Stimulated activated memory B cell treated with anti-CD40 and anti-IgM and Interleukin-4, amounts not matched to agents 10 μg/mL and 1 μg/mL and 100 μg/mL, for 72 hours (primary cell): Measurements from ENCODE around the gene ADRB2.
"Not testable (repeated sequence)": the region's sequence is repeated elsewhere in the genome, so short reads cannot be mapped to it uniquely, and the experiment has no call there.

ENCODE experiments used
- ATAC-seq: fragments of 150-1000 bp; cut with Tn5 transposase; 2 replicates; pipeline ENCODE4 v1.10.0; 2021
- H3K27ac Mint-ChIP-seq: one replicate; pipeline ENCODE4 v1.8.0; 2022; ENCODE audit warnings: mild to moderate bottlenecking, mixed read lengths
- H3K27me3 Mint-ChIP-seq: one replicate; pipeline ENCODE4 v1.8.0; 2022; ENCODE audit warnings: mixed read lengths
- H3K36me3 Mint-ChIP-seq: one replicate; pipeline ENCODE4 v1.8.0; 2022; ENCODE audit warnings: mixed read lengths
- H3K4me1 Mint-ChIP-seq: one replicate; pipeline ENCODE4 v1.8.0; 2022; ENCODE audit warnings: mixed read lengths
- H3K4me3 Mint-ChIP-seq: one replicate; pipeline ENCODE4 v1.8.0; 2022; ENCODE audit warnings: mild to moderate bottlenecking, moderate library complexity, mixed read lengths
- H3K9me3 Mint-ChIP-seq: one replicate; pipeline ENCODE4 v1.8.0; 2022; ENCODE audit warnings: mixed read lengths

ADRB2 gene

GRCh38 chr5:148873690-148874485 is 47.5 kb downstream of the ADRB2 start:
- ATAC-seq, result no peak
- Mint-ChIP-seq H3K9me3 (no peaks in the 10 kb centered on the region), H3K36me3 (no peaks in the 10 kb centered on the region), H3K4me1 (no peaks in the 10 kb centered on the region), H3K27ac (no peak overlapping the region), H3K4me3 (no peak overlapping the region), H3K27me3 (no peaks in the 10 kb centered on the region)

GRCh38 chr5:148875205-148875875 is 48.9 kb downstream of the ADRB2 start:
- Mint-ChIP-seq H3K9me3 (no peaks in the 10 kb centered on the region), H3K36me3 (no peaks in the 10 kb centered on the region), H3K27me3 (no peaks in the 10 kb centered on the region), H3K4me3 (no peak overlapping the region), H3K4me1 (no peaks in the 10 kb centered on the region), H3K27ac (no peak overlapping the region)
- no peak for ATAC-seq

GRCh38 chr5:148877436-148877835 is 51.0 kb downstream of the ADRB2 start:
- not testable (repeated sequence) for H3K9me3 Mint-ChIP-seq, H3K27me3 Mint-ChIP-seq, H3K4me1 Mint-ChIP-seq, H3K27ac Mint-ChIP-seq, ATAC-seq, H3K36me3 Mint-ChIP-seq, H3K4me3 Mint-ChIP-seq
